ENCODE measurements around the gene IKBKG.

DNA sequence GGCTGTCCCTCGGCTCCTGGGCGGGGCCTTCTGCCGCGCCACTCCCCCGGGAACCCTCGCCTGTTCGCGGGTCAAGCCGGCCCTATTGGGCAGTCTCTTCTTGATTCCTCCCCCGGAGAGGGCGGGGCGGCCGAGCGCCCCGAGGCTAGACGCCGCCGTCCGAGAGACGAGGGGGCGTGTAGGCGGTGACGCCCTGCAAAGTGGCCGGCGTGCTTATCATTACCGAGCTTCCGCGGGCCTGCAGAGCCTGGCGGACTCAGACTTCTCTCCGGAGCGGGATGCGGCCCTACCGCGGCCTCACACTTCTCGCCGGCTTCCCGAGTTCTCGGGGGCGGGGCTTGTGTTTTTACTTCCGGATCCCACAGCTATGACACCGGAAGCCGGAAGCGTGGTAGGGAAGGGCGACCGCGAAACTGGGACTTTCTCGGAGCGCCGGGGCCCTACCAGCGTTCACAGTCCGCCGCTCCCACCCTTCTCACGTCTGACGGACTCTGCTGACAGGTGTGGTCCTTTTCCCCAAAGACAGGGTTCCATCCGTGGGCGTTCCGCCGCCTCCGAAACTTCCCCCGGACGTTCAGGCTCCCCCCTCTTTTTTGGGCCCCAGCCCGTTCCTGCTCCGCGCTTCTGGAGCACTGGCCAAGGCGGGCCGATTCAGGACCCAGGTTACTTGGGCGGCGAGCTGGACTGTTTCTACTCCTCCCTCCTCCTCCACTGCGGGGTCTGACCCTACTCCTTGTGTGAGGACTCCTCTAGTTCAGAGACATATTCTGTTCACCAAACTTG, at the start of gene IKBKG:
- TF ChIP-seq CTCF (IDR thresholded peaks at IDR 0.05): no peak
- peak in 1 of 2 donors; percentile 66 for TF ChIP-seq EP300 (IDR thresholded peaks at IDR 0.05)
- peak in 1 of 2 donors; percentile 28 for TF ChIP-seq POLR2A (IDR thresholded peaks at IDR 0.05)
